Neural progenitor cell (in vitro differentiated cells): ENCODE results near the gene DNAJC1. TPM values are rescaled to one million over a fixed set of nuclear protein-coding genes. Genes with fewer than 3 reads are reported as not detected.

ENCODE experiments used
- DNase-seq: peaks from one replicate; pipeline ENCODE4 v3.0.0-alpha.2; 2016; ENCODE audit warnings: low spot score
- H2AFZ ChIP-seq: fragments of 200-600 bp; sonication (generic); replicated peaks from 2 replicates; pipeline ENCODE4 v1.6.1; 2016; ENCODE audit warnings: antibody characterized with exemption
- H3F3A ChIP-seq: fragments of 200-600 bp; sonication (generic); 2 replicates; pipeline ENCODE4 v1.6.1; 2016; ENCODE audit warnings: antibody characterized with exemption, low read depth
- H3K27ac ChIP-seq: fragments of 200-600 bp; sonication (generic); 2 replicates; pipeline ENCODE4 v1.5.1; 2016; ENCODE audit warnings: mild to moderate bottlenecking
- H3K27me3 ChIP-seq: fragments of 200-600 bp; sonication (generic); 2 replicates; pipeline ENCODE4 v1.6.1; 2016; ENCODE audit warnings: mild to moderate bottlenecking, moderate library complexity
- H3K36me3 ChIP-seq: fragments of 200-600 bp; sonication (generic); 2 replicates; pipeline ENCODE4 v1.5.1; 2016
- H3K4me1 ChIP-seq: fragments of 200-600 bp; sonication (generic); 2 replicates; pipeline ENCODE4 v1.6.1; 2016; ENCODE audit warnings: mixed run types
- H3K4me2 ChIP-seq: fragments of 200-600 bp; sonication (generic); 2 replicates; pipeline ENCODE4 v1.6.1; 2016
- H3K4me3 ChIP-seq: fragments of 200-600 bp; sonication (generic); 2 replicates; pipeline ENCODE4 v1.5.1; 2016
- H3K79me2 ChIP-seq: fragments of 200-600 bp; sonication (generic); 2 replicates; pipeline ENCODE4 v1.6.1; 2016; ENCODE audit warnings: low read depth
- H3K9ac ChIP-seq: fragments of 200-600 bp; sonication (generic); 2 replicates; pipeline ENCODE4 v1.6.1; 2016
- H3K9me3 ChIP-seq: fragments of 200-600 bp; sonication (generic); 2 replicates; pipeline ENCODE4 v1.5.1; 2016; ENCODE audit warnings: low read depth
- H4K20me1 ChIP-seq: fragments of 200-600 bp; sonication (generic); 2 replicates; pipeline ENCODE4 v1.6.1; 2016; ENCODE audit warnings: low read depth
- H3K27ac Mint-ChIP-seq: 3 replicates; pipeline ENCODE4 v1.8.0; 2021; ENCODE audit warnings: mixed read lengths
- H3K27me3 Mint-ChIP-seq: 2 replicates; pipeline ENCODE4 v1.8.0; 2022; ENCODE audit warnings: low read depth, mild to moderate bottlenecking, inconsistent platforms, moderate library complexity, mixed read lengths; ENCODE audit not compliant: insufficient read depth
- H3K36me3 Mint-ChIP-seq: 3 replicates; pipeline ENCODE4 v1.8.0; 2021; ENCODE audit warnings: mixed read lengths
- H3K4me1 Mint-ChIP-seq: 3 replicates; pipeline ENCODE4 v1.8.0; 2021; ENCODE audit warnings: mixed read lengths
- H3K4me3 Mint-ChIP-seq: 3 replicates; pipeline ENCODE4 v1.8.0; 2021; ENCODE audit warnings: mild to moderate bottlenecking, moderate library complexity, mixed read lengths
- H3K9me3 Mint-ChIP-seq: 3 replicates; pipeline ENCODE4 v1.8.0; 2020; ENCODE audit warnings: mixed read lengths
- EZH2 ChIP-seq: fragments of 200-600 bp; sonication (generic); IDR thresholded peaks from 2 replicates; pipeline ENCODE4 v1.6.1; 2017; ENCODE audit warnings: antibody characterized with exemption, mild to moderate bottlenecking, moderate library complexity
- EZH2phosphoT487 ChIP-seq: fragments of 200-600 bp; sonication (generic); IDR thresholded peaks from 2 replicates; pipeline ENCODE4 v1.6.1; 2017; ENCODE audit warnings: antibody characterized with exemption
- total RNA-seq: library from RNA; depleted of rRNA; stranded (reverse); fragments of >200 nt; gene quantifications from 2 replicates; pipeline ENCODE4 v1.2.3, GENCODE V29; 2015; ENCODE audit warnings: low replicate concordance
- TF ChIP-seq, protein P1 (sequence below): fragments of 200-600 bp; sonication (generic); IDR thresholded peaks from 2 replicates; pipeline ENCODE4 v1.5.1; 2017; ENCODE audit warnings: antibody characterized with exemption, mild to moderate bottlenecking

Gene DNAJC1
- total RNA-seq, 1 donor from 2014 or later, result 55.3 TPM

DNA sequence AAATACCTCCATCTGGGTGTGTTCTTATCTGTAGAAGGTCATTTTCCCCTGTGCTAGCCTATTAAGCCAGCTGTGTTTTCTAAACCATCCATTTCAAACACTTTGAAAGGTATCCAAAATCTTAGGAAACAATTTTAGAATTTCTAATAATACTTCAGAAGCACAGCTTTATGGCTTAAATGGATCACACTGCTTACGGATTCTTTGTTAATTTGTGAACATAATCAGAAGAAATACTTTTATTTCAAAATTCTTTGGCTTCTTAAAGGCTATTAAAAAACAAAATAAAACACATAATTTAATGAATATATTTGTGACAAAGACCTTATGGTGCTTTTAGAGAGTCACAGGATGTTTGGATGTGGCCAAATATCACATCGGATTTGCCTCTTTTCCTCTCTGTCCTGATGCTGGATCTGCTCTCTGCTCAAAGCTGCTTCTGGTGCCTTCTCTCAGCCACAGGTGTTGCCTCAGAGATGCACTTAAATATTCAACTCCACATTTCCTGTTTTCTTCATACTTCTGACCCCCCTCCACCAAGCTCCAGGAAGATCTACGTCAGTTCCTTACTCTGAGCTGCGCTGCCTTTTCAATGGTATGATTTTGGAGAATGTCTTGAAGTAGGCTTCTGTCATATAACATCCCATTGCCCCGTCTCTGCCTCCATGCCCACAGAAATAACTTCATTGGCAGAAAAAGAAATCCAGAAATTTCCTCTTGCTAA, 238.9 kb downstream of the DNAJC1 start:
- DNase-seq, result no peak
- H4K20me1 ChIP-seq, result no peaks in the 10 kb centered on the region
- Mint-ChIP-seq H3K36me3 (peaks cover 16% of the 10 kb centered on the region), H3K9me3 (no peaks in the 10 kb centered on the region), H3K4me3 (no peak overlapping the region), H3K27ac (no peak overlapping the region), H3K27me3 (peaks cover 3% of the 10 kb centered on the region), H3K4me1 (no peaks in the 10 kb centered on the region)
- H3K36me3 ChIP-seq, result no peaks in the 10 kb centered on the region
- H3K4me3 ChIP-seq, result no peak overlapping the region
- no peaks in the 10 kb centered on the region for H3K27me3 ChIP-seq
- TF ChIP-seq, protein P1, sequence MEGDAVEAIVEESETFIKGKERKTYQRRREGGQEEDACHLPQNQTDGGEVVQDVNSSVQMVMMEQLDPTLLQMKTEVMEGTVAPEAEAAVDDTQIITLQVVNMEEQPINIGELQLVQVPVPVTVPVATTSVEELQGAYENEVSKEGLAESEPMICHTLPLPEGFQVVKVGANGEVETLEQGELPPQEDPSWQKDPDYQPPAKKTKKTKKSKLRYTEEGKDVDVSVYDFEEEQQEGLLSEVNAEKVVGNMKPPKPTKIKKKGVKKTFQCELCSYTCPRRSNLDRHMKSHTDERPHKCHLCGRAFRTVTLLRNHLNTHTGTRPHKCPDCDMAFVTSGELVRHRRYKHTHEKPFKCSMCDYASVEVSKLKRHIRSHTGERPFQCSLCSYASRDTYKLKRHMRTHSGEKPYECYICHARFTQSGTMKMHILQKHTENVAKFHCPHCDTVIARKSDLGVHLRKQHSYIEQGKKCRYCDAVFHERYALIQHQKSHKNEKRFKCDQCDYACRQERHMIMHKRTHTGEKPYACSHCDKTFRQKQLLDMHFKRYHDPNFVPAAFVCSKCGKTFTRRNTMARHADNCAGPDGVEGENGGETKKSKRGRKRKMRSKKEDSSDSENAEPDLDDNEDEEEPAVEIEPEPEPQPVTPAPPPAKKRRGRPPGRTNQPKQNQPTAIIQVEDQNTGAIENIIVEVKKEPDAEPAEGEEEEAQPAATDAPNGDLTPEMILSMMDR, result no peak
- TF ChIP-seq EZH2phosphoT487 (no peak), EZH2 (no peak)
- no peaks in the 10 kb centered on the region for H3K4me1 ChIP-seq
- H3K79me2 ChIP-seq, result no peaks in the 10 kb centered on the region
- no peak overlapping the region for H3K9ac ChIP-seq
- no peaks in the 10 kb centered on the region for H3K9me3 ChIP-seq
- no peak overlapping the region for H2AFZ ChIP-seq
- no peak overlapping the region for H3K4me2 ChIP-seq
- H3F3A ChIP-seq, result no peaks in the 10 kb centered on the region
- H3K27ac ChIP-seq, result no peak overlapping the region

DNA sequence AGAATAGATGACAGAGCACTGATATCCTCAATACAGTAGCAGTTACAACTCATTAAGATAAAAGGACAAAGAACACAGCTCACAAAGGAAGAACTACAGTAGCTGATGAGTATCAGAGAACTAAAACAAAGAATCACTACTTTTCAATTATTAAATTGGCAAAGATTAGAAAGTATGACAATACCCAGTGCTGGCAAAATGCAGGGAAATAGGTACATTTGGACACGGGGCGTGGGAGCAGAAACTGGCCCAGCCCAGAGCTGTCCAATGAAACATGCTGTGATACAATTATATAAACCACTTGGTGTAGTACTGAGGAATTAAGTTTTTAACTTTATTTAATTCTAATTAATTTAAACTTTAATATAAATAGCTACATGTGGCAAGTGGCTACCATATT, 243.2 kb downstream of the DNAJC1 start:
- Histone ChIP-seq H3K9ac (no peak overlapping the region), H3K4me2 (no peak overlapping the region), H3K4me1 (peaks cover 24% of the 10 kb centered on the region), H3F3A (peaks cover 6% of the 10 kb centered on the region), H3K4me3 (no peak overlapping the region), H3K27ac (no peak overlapping the region), H3K27me3 (no peaks in the 10 kb centered on the region), H2AFZ (no peak overlapping the region), H4K20me1 (no peaks in the 10 kb centered on the region), H3K36me3 (no peaks in the 10 kb centered on the region), H3K79me2 (no peaks in the 10 kb centered on the region), H3K9me3 (no peaks in the 10 kb centered on the region)
- H3K36me3 Mint-ChIP-seq, result peaks cover 22% of the 10 kb centered on the region
- H3K9me3 Mint-ChIP-seq, result no peaks in the 10 kb centered on the region
- H3K4me3 Mint-ChIP-seq, result no peak overlapping the region
- H3K4me1 Mint-ChIP-seq, result peaks cover 24% of the 10 kb centered on the region
- no peak for DNase-seq
- TF ChIP-seq EZH2phosphoT487 (no peak), EZH2 (no peak)
- TF ChIP-seq, protein P1, result no peak
- H3K27ac Mint-ChIP-seq, result no peak overlapping the region
- H3K27me3 Mint-ChIP-seq, result peaks cover 4% of the 10 kb centered on the region

DNA sequence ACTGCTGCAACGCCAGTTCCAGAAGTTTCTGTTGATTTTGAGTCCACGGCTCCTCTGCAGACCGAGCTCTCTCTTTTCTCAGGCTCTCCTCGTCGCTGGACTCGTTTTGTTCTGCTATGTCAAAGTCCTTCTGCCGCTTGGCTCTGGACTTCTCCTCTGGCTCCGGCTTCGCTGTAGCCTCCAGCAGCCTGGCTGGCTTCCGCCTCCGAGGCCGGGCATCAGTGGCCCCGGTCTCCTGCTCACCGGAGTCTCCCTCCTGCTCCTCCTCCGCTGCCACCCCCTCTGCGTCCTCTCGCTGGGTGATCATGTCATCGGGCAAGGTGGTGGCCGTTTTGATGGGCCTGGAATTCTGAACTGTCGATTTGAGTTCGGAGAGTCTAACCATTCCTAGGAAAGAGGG, 244.3 kb downstream of the DNAJC1 start:
- no peak for DNase-seq
- no peaks in the 10 kb centered on the region for H3K36me3 ChIP-seq
- H3K27me3 ChIP-seq, result no peaks in the 10 kb centered on the region
- no peak overlapping the region for H3K27ac Mint-ChIP-seq
- no peak overlapping the region for H3K9ac ChIP-seq
- no peaks in the 10 kb centered on the region for H4K20me1 ChIP-seq
- peaks cover 19% of the 10 kb centered on the region for H3K36me3 Mint-ChIP-seq
- H3K4me3 ChIP-seq, result no peak overlapping the region
- H3K9me3 Mint-ChIP-seq, result no peaks in the 10 kb centered on the region
- no peak overlapping the region for H3K4me2 ChIP-seq
- H3K4me3 Mint-ChIP-seq, result no peak overlapping the region
- peaks cover 27% of the 10 kb centered on the region for H3K4me1 Mint-ChIP-seq
- peaks cover 6% of the 10 kb centered on the region for H3F3A ChIP-seq
- H3K27me3 Mint-ChIP-seq, result peaks cover 2% of the 10 kb centered on the region
- TF ChIP-seq EZH2phosphoT487 (no peak), EZH2 (no peak)
- TF ChIP-seq, protein P1, result no peak
- no peaks in the 10 kb centered on the region for H3K79me2 ChIP-seq
- H3K9me3 ChIP-seq, result no peaks in the 10 kb centered on the region
- H3K4me1 ChIP-seq, result peaks cover 24% of the 10 kb centered on the region
- H2AFZ ChIP-seq, result no peak overlapping the region
- no peak overlapping the region for H3K27ac ChIP-seq
